T-cell (primary cell): Measurements from ENCODE around the gene PSME3. TPM values are rescaled to one million over a fixed set of nuclear protein-coding genes. Genes with fewer than 3 reads are reported as not detected.
"Not testable (repeated sequence)": the region's sequence is repeated elsewhere in the genome, so short reads cannot be mapped to it uniquely, and the experiment has no call there.

Source experiments
- ATAC-seq, 4 experiments: fragments of 200-7000 bp in 3 of 4; fragments of 150-1000 bp in 1 of 4; cut with Tn5 transposase; replicated peaks in 1 of 4; 1 replicate in 3 of 4; 2 replicates in 1 of 4; pipeline ENCODE4 v1.10.0; 2021; ENCODE audit warnings: moderate library complexity in 3 of 4, mild to moderate bottlenecking in 2 of 4, moderate number of reproducible peaks in 1 of 4
- CTCF ChIA-PET, 2 donors: fragments of 300-600 bp; sonication (Branson Sonifier 250); formaldehyde crosslinking; loops; one replicate each; lab custom pipeline; 2022; ENCODE audit warnings: antibody characterized with exemption in 2 of 2; lab: Charles Lee
- POLR2A ChIA-PET, 2 donors: fragments of 300-600 bp; sonication (Branson Sonifier 250); formaldehyde crosslinking; loops; one replicate each; lab custom pipeline; 2022; ENCODE audit warnings: antibody characterized with exemption in 2 of 2; lab: Charles Lee
- DNase-seq, 35 experiments: peaks; one replicate each; pipeline versions ENCODE4 v3.0.0 to v3.0.0-alpha.2; 2013 to 2023
- H3K27ac ChIP-seq: one replicate; pipeline ENCODE4 v1.5.1; 2013; ENCODE audit warnings: low read length
- H3K27me3 ChIP-seq, 2 experiments: replicated peaks in 1 of 2; 1 replicate in 1 of 2; 2 replicates in 1 of 2; pipeline versions ENCODE4 v1.6.1 to v1.7.0; 2013; ENCODE audit warnings: low read length in 1 of 2, mixed read lengths in 1 of 2; ENCODE audit not compliant: control insufficient read depth in 2 of 2, insufficient read depth in 2 of 2; ENCODE audit errors: extremely low read depth in 1 of 2
- H3K36me3 ChIP-seq, 2 donors: 1 replicate in 1 of 2; 2 replicates in 1 of 2; pipeline versions ENCODE4 v1.6.1 to v1.7.0; 2013; ENCODE audit warnings: low read length in 1 of 2; ENCODE audit not compliant: control insufficient read depth in 2 of 2, insufficient read depth in 1 of 2; ENCODE audit errors: extremely low read depth in 1 of 2
- H3K4me1 ChIP-seq, 2 experiments: 1 replicate in 1 of 2; 2 replicates in 1 of 2; pipeline versions ENCODE4 v1.6.1 to v1.7.0; 2013; ENCODE audit warnings: low read length in 2 of 2, mixed read lengths in 1 of 2; ENCODE audit not compliant: insufficient read depth in 2 of 2, control insufficient read depth in 1 of 2; ENCODE audit errors: extremely low read depth in 1 of 2
- H3K4me3 ChIP-seq, 2 donors: 1 replicate in 1 of 2; 2 replicates in 1 of 2; pipeline versions ENCODE4 v1.5.1 to v1.7.0; 2013; ENCODE audit warnings: mild to moderate bottlenecking in 2 of 2, low read length in 1 of 2, moderate library complexity in 1 of 2; ENCODE audit not compliant: control insufficient read depth in 1 of 2; ENCODE audit errors: extremely low read depth in 1 of 2
- H3K9me3 ChIP-seq: 2 replicates; pipeline ENCODE4 v1.7.0; 2013
- H3K27ac Mint-ChIP-seq, 2 donors: one replicate each; pipeline ENCODE4 v1.8.0; 2020 to 2021; ENCODE audit warnings: mild to moderate bottlenecking in 2 of 2, mixed read lengths in 2 of 2
- H3K27me3 Mint-ChIP-seq, 2 donors: one replicate each; pipeline ENCODE4 v1.8.0; 2021 to 2022; ENCODE audit warnings: mixed read lengths in 2 of 2
- H3K36me3 Mint-ChIP-seq: one replicate; pipeline ENCODE4 v1.8.0; 2021; ENCODE audit warnings: mixed read lengths
- H3K4me1 Mint-ChIP-seq, 3 donors: one replicate each; pipeline ENCODE4 v1.8.0; 2020 to 2022; ENCODE audit warnings: mixed read lengths in 3 of 3, mild to moderate bottlenecking in 1 of 3
- H3K4me3 Mint-ChIP-seq, 3 donors: one replicate each; pipeline ENCODE4 v1.8.0; 2020 to 2022; ENCODE audit warnings: mild to moderate bottlenecking in 3 of 3, mixed read lengths in 3 of 3, moderate library complexity in 3 of 3
- H3K9me3 Mint-ChIP-seq, 3 donors: one replicate each; pipeline ENCODE4 v1.8.0; 2020 to 2022; ENCODE audit warnings: mixed read lengths in 3 of 3
- WGBS: methylation state at CpG from one replicate; pipeline ENCODE4 v1.1.5; 2013; ENCODE audit warnings: missing lambda C conversion rate; ENCODE audit not compliant: insufficient coverage; 5-methylcytosine and 5-hydroxymethylcytosine counted together
- total RNA-seq, 35 experiments: library from RNA in 6 of 35; stranded (reverse) in 6 of 35; fragments of 120-200 nt in 1 of 35; gene quantifications; one replicate each; pipeline versions ENCODE4 v1.2.1 to v1.2.4 and lab custom pipeline; 2013 to 2026

The PSME3 gene
- total RNA-seq, 5 donors from 2014 or later (not counting 1 experiment from before 2014, with no cell fraction given), result 68.0 to 79.1 (median 77.2) TPM

DNA sequence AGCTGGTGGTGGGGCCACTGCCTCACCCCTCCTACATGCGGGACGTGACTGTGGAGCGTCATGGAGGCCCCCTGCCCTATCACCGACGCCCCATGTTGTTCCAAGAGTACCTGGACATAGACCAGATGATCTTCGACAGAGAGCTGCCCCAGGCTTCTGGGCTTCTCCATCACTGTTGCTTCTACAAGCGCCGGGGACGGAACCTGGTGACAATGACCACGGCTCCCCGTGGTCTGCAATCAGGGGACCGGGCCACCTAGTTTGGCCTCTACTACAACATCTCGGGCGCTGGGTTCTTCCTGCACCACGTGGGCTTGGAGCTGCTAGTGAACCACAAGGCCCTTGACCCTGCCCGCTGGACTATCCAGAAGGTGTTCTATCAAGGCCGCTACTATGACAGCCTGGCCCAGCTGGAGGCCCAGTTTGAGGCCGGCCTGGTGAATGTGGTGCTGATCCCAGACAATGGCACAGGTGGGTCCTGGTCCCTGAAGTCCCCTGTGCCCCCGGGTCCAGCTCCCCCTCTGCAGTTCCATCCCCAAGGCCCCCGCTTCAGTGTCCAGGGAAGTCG, 34.6 kb downstream of the PSME3 start:
- peaks cover 21 to 27% of the 10 kb centered on the region in 2 donors for H3K27me3 Mint-ChIP-seq
- H3K4me1 ChIP-seq, H3K4me3 ChIP-seq, POLR2A ChIA-PET, DNase-seq, H3K4me1 Mint-ChIP-seq, CTCF ChIA-PET, H3K9me3 Mint-ChIP-seq, ATAC-seq, H3K4me3 Mint-ChIP-seq, H3K36me3 ChIP-seq, H3K27ac Mint-ChIP-seq, H3K9me3 ChIP-seq, H3K36me3 Mint-ChIP-seq, H3K27ac ChIP-seq: not testable (repeated sequence)
- H3K27me3 ChIP-seq, result peaks cover 0 to 39% of the 10 kb centered on the region in 2 experiments
- 76% methylated on average over 5 of the region's 21 CpGs for WGBS

- CTCF ChIA-PET, result no interaction called here
- Histone ChIP-seq H3K4me1 (no peaks in the 10 kb centered on the region), H3K27ac (no peak overlapping the region), H3K27me3 (peaks cover 0 to 39% of the 10 kb centered on the region in 2 experiments), H3K9me3 (no peaks in the 10 kb centered on the region), H3K36me3 (no peaks in the 10 kb centered on the region), H3K4me3 (no peak overlapping the region)
- H3K4me1 Mint-ChIP-seq, result no peaks in the 10 kb centered on the region
- H3K27ac Mint-ChIP-seq, result no peak overlapping the region
- 79% methylated on average over 9 of the region's 12 CpGs for WGBS
- H3K4me3 Mint-ChIP-seq, result no peak overlapping the region
- no peaks in the 10 kb centered on the region for H3K36me3 Mint-ChIP-seq
- H3K27me3 Mint-ChIP-seq, result peaks cover 27 to 32% of the 10 kb centered on the region in 2 donors
- DNase-seq (no peak), ATAC-seq (no peak)
- POLR2A ChIA-PET, result no interaction called here
- H3K9me3 Mint-ChIP-seq, result peaks cover 0 to 5% (median 0%) of the 10 kb centered on the region in 3 donors
Observed at GRCh38 chr17:42868338-42868737, 35.1 kb downstream of the PSME3 start.

GRCh38 chr17:42871647-42872046, 38.5 kb downstream of the PSME3 start:
- ATAC-seq (no peak), DNase-seq (no peak)
- Mint-ChIP-seq H3K4me3 (no peak overlapping the region), H3K27ac (no peak overlapping the region), H3K27me3 (peaks cover 22 to 23% of the 10 kb centered on the region in 2 donors), H3K36me3 (no peaks in the 10 kb centered on the region), H3K9me3 (peaks cover 0 to 5% (median 0%) of the 10 kb centered on the region in 3 donors), H3K4me1 (no peaks in the 10 kb centered on the region)
- WGBS, result 100% methylated on average over 2 of the region's 4 CpGs
- H3K27ac ChIP-seq, result no peak overlapping the region
- ChIA-PET CTCF (no interaction called here), POLR2A (no interaction called here)
- peaks cover 0 to 30% of the 10 kb centered on the region in 2 experiments for H3K27me3 ChIP-seq
- no peaks in the 10 kb centered on the region for H3K9me3 ChIP-seq
- H3K36me3 ChIP-seq, result no peaks in the 10 kb centered on the region
- H3K4me1 ChIP-seq, result no peaks in the 10 kb centered on the region
- H3K4me3 ChIP-seq, result no peak overlapping the region

GRCh38 chr17:42872251-42872965, 39.2 kb downstream of the PSME3 start:
- Mint-ChIP-seq H3K27ac (no peak overlapping the region), H3K9me3 (peaks cover 0 to 5% (median 0%) of the 10 kb centered on the region in 3 donors), H3K27me3 (peaks cover 18 to 20% of the 10 kb centered on the region in 2 donors), H3K36me3 (no peaks in the 10 kb centered on the region), H3K4me3 (no peak overlapping the region), H3K4me1 (no peaks in the 10 kb centered on the region)
- ATAC-seq, result no peak
- no peak overlapping the region for H3K27ac ChIP-seq
- H3K9me3 ChIP-seq, result no peaks in the 10 kb centered on the region
- ChIA-PET POLR2A (no interaction called here), CTCF (no interaction called here)
- 85% methylated on average over 3 of the region's 13 CpGs for WGBS
- H3K4me3 ChIP-seq, result no peak overlapping the region
- no peaks in the 10 kb centered on the region for H3K4me1 ChIP-seq
- no peak for DNase-seq
- H3K27me3 ChIP-seq, result peaks cover 0 to 27% of the 10 kb centered on the region in 2 experiments
- H3K36me3 ChIP-seq, result no peaks in the 10 kb centered on the region

GRCh38 chr17:42873315-42873714, 40.1 kb downstream of the PSME3 start:
- DNase-seq (no peak), ATAC-seq (no peak)
- no peaks in the 10 kb centered on the region for H3K9me3 ChIP-seq
- H3K27ac ChIP-seq, result no peak overlapping the region
- WGBS, result 80% methylated on average over 1 of the region's 6 CpGs
- H3K27me3 ChIP-seq, result peaks cover 0 to 28% of the 10 kb centered on the region in 2 experiments
- no peaks in the 10 kb centered on the region for H3K4me1 ChIP-seq
- no peak overlapping the region for H3K27ac Mint-ChIP-seq
- ChIA-PET POLR2A (no interaction called here), CTCF (no interaction called here)
- no peaks in the 10 kb centered on the region for H3K36me3 Mint-ChIP-seq
- H3K4me1 Mint-ChIP-seq, result no peaks in the 10 kb centered on the region
- peaks cover 20 to 26% of the 10 kb centered on the region in 2 donors for H3K27me3 Mint-ChIP-seq
- no peak overlapping the region for H3K4me3 Mint-ChIP-seq
- H3K4me3 ChIP-seq, result no peak overlapping the region
- peaks cover 0 to 5% (median 0%) of the 10 kb centered on the region in 3 donors for H3K9me3 Mint-ChIP-seq
- H3K36me3 ChIP-seq, result no peaks in the 10 kb centered on the region

DNA sequence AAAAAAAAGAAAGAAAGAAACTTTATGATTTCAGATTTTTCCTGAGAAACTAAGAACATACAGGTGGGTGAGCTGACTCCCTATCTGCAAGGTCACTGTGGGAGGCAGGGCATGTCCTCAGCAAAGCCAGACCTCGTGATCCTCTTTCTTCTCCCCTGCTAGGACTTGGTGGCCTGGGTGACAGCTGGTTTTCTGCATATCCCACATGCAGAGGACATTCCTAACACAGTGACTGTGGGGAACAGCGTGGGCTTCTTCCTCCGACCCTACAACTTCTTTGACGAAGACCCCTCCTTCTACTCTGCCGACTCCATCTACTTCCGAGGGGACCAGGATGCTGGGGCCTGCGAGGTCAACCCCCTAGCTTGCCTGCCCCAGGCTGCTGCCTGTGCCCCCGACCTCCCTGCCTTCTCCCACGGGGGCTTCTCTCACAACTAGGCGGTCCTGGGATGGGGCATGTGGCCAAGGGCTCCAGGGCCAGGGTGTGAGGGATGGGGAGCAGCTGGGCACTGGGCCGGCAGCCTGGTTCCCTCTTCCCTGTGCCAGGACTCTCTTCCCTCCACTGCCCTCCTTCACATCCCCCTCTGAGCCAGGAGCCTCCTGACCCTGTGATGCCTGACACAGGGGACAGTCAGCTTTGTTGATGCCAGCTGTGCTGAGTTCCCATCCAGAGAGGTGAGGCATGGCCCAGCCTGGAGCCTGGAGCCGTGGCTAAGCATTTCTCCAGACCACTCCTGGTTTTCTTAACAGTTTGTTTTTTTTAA, 40.9 kb downstream of the PSME3 start:
- H3K27ac Mint-ChIP-seq, ATAC-seq, H3K4me3 Mint-ChIP-seq, H3K27ac ChIP-seq, CTCF ChIA-PET, DNase-seq, H3K36me3 Mint-ChIP-seq, H3K9me3 Mint-ChIP-seq, POLR2A ChIA-PET, H3K4me1 Mint-ChIP-seq, H3K4me3 ChIP-seq, H3K36me3 ChIP-seq, H3K9me3 ChIP-seq, H3K4me1 ChIP-seq: not testable (repeated sequence)
- 60% methylated on average over 2 of the region's 12 CpGs for WGBS
- H3K27me3 Mint-ChIP-seq, result peaks cover 22 to 26% of the 10 kb centered on the region in 2 donors
- H3K27me3 ChIP-seq, result peaks cover 0 to 31% of the 10 kb centered on the region in 2 experiments
